ENCODE data around the gene SUGCT.

Gene SUGCT

GRCh38 chr7:40655426-40655825 is 520.6 kb downstream of the SUGCT start:
- in situ Hi-C loops (cut with MboI; ENCODE audit: low pct_unique_long_range_greater_than_20kb, low sequenced_read_pairs, unreplicated experiment), result no loop called here
- no peak for DNase-seq (ENCODE audit: low spot score)
- no peak for TF ChIP-seq CTCF (IDR thresholded peaks at IDR 0.05; ENCODE audit: extremely low read depth, insufficient read depth, missing control alignments)

GRCh38 chr7:40656349-40656748 is 521.5 kb downstream of the SUGCT start:
- in situ Hi-C loops (cut with MboI; ENCODE audit: low pct_unique_long_range_greater_than_20kb, low sequenced_read_pairs, unreplicated experiment), result no loop called here
- no peak for DNase-seq (ENCODE audit: low spot score)
- no peak for TF ChIP-seq CTCF (IDR thresholded peaks at IDR 0.05; ENCODE audit: extremely low read depth, insufficient read depth, missing control alignments)

- no peak for DNase-seq (ENCODE audit: low spot score)
- TF ChIP-seq CTCF (IDR thresholded peaks at IDR 0.05; ENCODE audit: extremely low read depth, insufficient read depth, missing control alignments), result no peak
- in situ Hi-C loops (cut with MboI; ENCODE audit: low pct_unique_long_range_greater_than_20kb, low sequenced_read_pairs, unreplicated experiment), result no loop called here
These were observed 523.9 kb downstream of the SUGCT start for GRCh38 chr7:40658729-40659128.

- DNase-seq (ENCODE audit: low spot score), result no peak
- TF ChIP-seq CTCF (IDR thresholded peaks at IDR 0.05; ENCODE audit: extremely low read depth, insufficient read depth, missing control alignments), result no peak
- in situ Hi-C loops (cut with MboI; ENCODE audit: low pct_unique_long_range_greater_than_20kb, low sequenced_read_pairs, unreplicated experiment), result no loop called here
These were observed 524.4 kb downstream of the SUGCT start for GRCh38 chr7:40659231-40659630.

GRCh38 chr7:40673285-40673684 is 538.5 kb downstream of the SUGCT start:
- in situ Hi-C loops (cut with MboI; ENCODE audit: low pct_unique_long_range_greater_than_20kb, low sequenced_read_pairs, unreplicated experiment), result no loop called here
- TF ChIP-seq CTCF (IDR thresholded peaks at IDR 0.05; ENCODE audit: extremely low read depth, insufficient read depth, missing control alignments), result no peak
- no peak for DNase-seq (ENCODE audit: low spot score)

GRCh38 chr7:40674316-40674715 is 539.5 kb downstream of the SUGCT start:
- TF ChIP-seq CTCF (IDR thresholded peaks at IDR 0.05; ENCODE audit: extremely low read depth, insufficient read depth, missing control alignments), result no peak
- in situ Hi-C loops (cut with MboI; ENCODE audit: low pct_unique_long_range_greater_than_20kb, low sequenced_read_pairs, unreplicated experiment), result no loop called here
- no peak for DNase-seq (ENCODE audit: low spot score)

GRCh38 chr7:40675741-40676140 is 540.9 kb downstream of the SUGCT start:
- TF ChIP-seq CTCF (IDR thresholded peaks at IDR 0.05; ENCODE audit: extremely low read depth, insufficient read depth, missing control alignments), result no peak
- DNase-seq (ENCODE audit: low spot score), result no peak
- in situ Hi-C loops (cut with MboI; ENCODE audit: low pct_unique_long_range_greater_than_20kb, low sequenced_read_pairs, unreplicated experiment), result no loop called here

Measured in GM13977 (cell line).